H9 (cell line): ENCODE measurements around the gene GPATCH3. TPM values are rescaled to one million over a fixed set of nuclear protein-coding genes. Genes with fewer than 3 reads are reported as not detected.

Source experiments
- DNase-seq: peaks from one replicate; pipeline ENCODE4 v3.0.0-alpha.2; 2017
- H2AFZ ChIP-seq: one replicate; pipeline ENCODE4 v1.6.1; 2013; ENCODE audit warnings: mild to moderate bottlenecking, low read length, control low read depth, moderate library complexity
- H2AK5ac ChIP-seq: 2 replicates; pipeline ENCODE4 v1.6.1; 2013; ENCODE audit warnings: low read length, control low read depth, mixed read lengths; ENCODE audit not compliant: insufficient read length
- H2BK120ac ChIP-seq: one replicate; pipeline ENCODE4 v1.6.1; 2013; ENCODE audit warnings: low read depth, mild to moderate bottlenecking, low read length, control low read depth, inconsistent platforms; ENCODE audit not compliant: poor library complexity, severe bottlenecking
- H2BK12ac ChIP-seq: 2 replicates; pipeline ENCODE4 v1.6.1; 2013; ENCODE audit warnings: low read length, control low read depth, mixed read lengths, low read depth; ENCODE audit not compliant: insufficient read length
- H2BK15ac ChIP-seq: 2 replicates; pipeline ENCODE4 v1.6.1; 2013; ENCODE audit warnings: low read depth, low read length, control low read depth
- H2BK20ac ChIP-seq: one replicate; pipeline ENCODE4 v1.6.1; 2013; ENCODE audit warnings: low read depth, mild to moderate bottlenecking, low read length, control low read depth, inconsistent platforms; ENCODE audit not compliant: poor library complexity, severe bottlenecking
- H2BK5ac ChIP-seq: 2 replicates; pipeline ENCODE4 v1.6.1; 2013; ENCODE audit warnings: low read length, control low read depth, mixed read lengths; ENCODE audit not compliant: insufficient read length
- H3K14ac ChIP-seq: 2 replicates; pipeline ENCODE4 v1.6.1; 2013; ENCODE audit warnings: low read length, control low read depth; ENCODE audit not compliant: insufficient read depth
- H3K18ac ChIP-seq: 2 replicates; pipeline ENCODE4 v1.6.1; 2013; ENCODE audit warnings: low read depth, mild to moderate bottlenecking, mixed read lengths, low read length, control low read depth; ENCODE audit not compliant: insufficient read length
- H3K23ac ChIP-seq: 2 replicates; pipeline ENCODE4 v1.6.1; 2013; ENCODE audit warnings: low read length, control low read depth, mixed read lengths, low read depth; ENCODE audit not compliant: insufficient read length
- H3K23me2 ChIP-seq: 2 replicates; pipeline ENCODE4 v1.6.1; 2013; ENCODE audit warnings: low read depth, mild to moderate bottlenecking, mixed read lengths, low read length, control low read depth; ENCODE audit not compliant: insufficient read length, poor library complexity, severe bottlenecking
- H3K27ac ChIP-seq: 2 replicates; pipeline ENCODE4 v1.5.1; 2013; ENCODE audit warnings: low read length, control low read depth, mixed read lengths, low read depth; ENCODE audit not compliant: insufficient read length
- H3K27me3 ChIP-seq: 2 replicates; pipeline ENCODE4 v1.6.1; 2013; ENCODE audit warnings: low read length, control low read depth, inconsistent platforms; ENCODE audit not compliant: insufficient read depth
- H3K4ac ChIP-seq: 2 replicates; pipeline ENCODE4 v1.6.1; 2013; ENCODE audit warnings: low read depth, mild to moderate bottlenecking, control low read depth, inconsistent platforms, low read length, moderate library complexity
- H3K4me1 ChIP-seq: 2 replicates; pipeline ENCODE4 v1.6.1; 2013; ENCODE audit warnings: low read length, control low read depth, inconsistent platforms; ENCODE audit not compliant: insufficient read depth
- H3K4me2 ChIP-seq: 2 replicates; pipeline ENCODE4 v1.6.1; 2013; ENCODE audit warnings: low read length, control low read depth, mixed read lengths; ENCODE audit not compliant: insufficient read length, insufficient read depth
- H3K56ac ChIP-seq: 2 replicates; pipeline ENCODE4 v1.6.1; 2013; ENCODE audit warnings: low read depth, mild to moderate bottlenecking, mixed read lengths, low read length, control low read depth; ENCODE audit not compliant: insufficient read length
- H3K79me1 ChIP-seq: 2 replicates; pipeline ENCODE4 v1.6.1; 2013; ENCODE audit warnings: low read depth, mild to moderate bottlenecking, moderate library complexity, low read length, control low read depth, inconsistent platforms; ENCODE audit not compliant: insufficient read depth, poor library complexity, severe bottlenecking
- H3K79me2 ChIP-seq: 2 replicates; pipeline ENCODE4 v1.6.1; 2013; ENCODE audit warnings: low read length, control low read depth, inconsistent platforms; ENCODE audit not compliant: insufficient read depth
- H3K9ac ChIP-seq: 2 replicates; pipeline ENCODE4 v1.6.1; 2013; ENCODE audit warnings: low read length, control low read depth, mixed read lengths; ENCODE audit not compliant: insufficient read length; ENCODE audit errors: extremely low read depth
- H3K9me3 ChIP-seq: one replicate; pipeline ENCODE4 v1.6.1; 2013; ENCODE audit warnings: low read depth, low read length, inconsistent platforms; ENCODE audit not compliant: control insufficient read depth
- H3T11ph ChIP-seq: one replicate; pipeline ENCODE4 v1.6.1; 2013; ENCODE audit warnings: mild to moderate bottlenecking, low read length, control low read depth, inconsistent platforms
- H4K20me1 ChIP-seq: one replicate; pipeline ENCODE4 v1.6.1; 2013; ENCODE audit not compliant: control insufficient read depth, insufficient read length, insufficient read depth
- H4K5ac ChIP-seq: 2 replicates; pipeline ENCODE4 v1.6.1; 2013; ENCODE audit warnings: low read depth, mild to moderate bottlenecking, mixed read lengths, low read length, control low read depth; ENCODE audit not compliant: insufficient read length
- H4K8ac ChIP-seq: replicated peaks from 2 replicates; pipeline ENCODE4 v1.6.1; 2013; ENCODE audit warnings: low read length, control low read depth, mixed read lengths, low read depth; ENCODE audit not compliant: insufficient read length
- H4K91ac ChIP-seq: 2 replicates; pipeline ENCODE4 v1.6.1; 2013; ENCODE audit warnings: low read depth, mild to moderate bottlenecking, moderate library complexity, mixed read lengths, low read length, control low read depth; ENCODE audit not compliant: insufficient read length
- H3K27ac Mint-ChIP-seq, 3 experiments: 2 replicates in 2 of 3; 3 replicates in 1 of 3; pipeline ENCODE4 v1.8.0; 2020 to 2021; ENCODE audit warnings: mixed read lengths in 3 of 3, mild to moderate bottlenecking in 1 of 3, moderate library complexity in 1 of 3
- H3K27me3 Mint-ChIP-seq: 2 replicates; pipeline ENCODE4 v1.8.0; 2021; ENCODE audit warnings: low read depth, mild to moderate bottlenecking, moderate library complexity, mixed read lengths
- H3K36me3 Mint-ChIP-seq, 3 experiments: 2 replicates in 2 of 3; 3 replicates in 1 of 3; pipeline ENCODE4 v1.8.0; 2020 to 2021; ENCODE audit warnings: low read depth in 3 of 3, mixed read lengths in 3 of 3; ENCODE audit not compliant: insufficient read depth in 1 of 3
- H3K4me1 Mint-ChIP-seq, 2 experiments: 2 replicates each; pipeline ENCODE4 v1.8.0; 2020; ENCODE audit warnings: mixed read lengths in 2 of 2
- H3K4me3 Mint-ChIP-seq, 2 experiments: 2 replicates in 1 of 2; 3 replicates in 1 of 2; pipeline ENCODE4 v1.8.0; 2020 to 2021; ENCODE audit warnings: mild to moderate bottlenecking in 2 of 2, mixed read lengths in 2 of 2, moderate library complexity in 1 of 2
- H3K9me3 Mint-ChIP-seq, 2 experiments: 2 replicates in 1 of 2; 3 replicates in 1 of 2; pipeline ENCODE4 v1.8.0; 2020; ENCODE audit warnings: mild to moderate bottlenecking in 2 of 2, mixed read lengths in 2 of 2, moderate library complexity in 1 of 2
- WGBS: extraction: QIAGEN DNeasy Blood & Tissue Kit; methylation state at CpG from one replicate; pipeline ENCODE4 v1.1.7; 2013; ENCODE audit warnings: missing lambda C conversion rate, low lambda C conversion rate, mixed read lengths; ENCODE audit not compliant: insufficient read length; ENCODE audit errors: extremely low coverage; 5-methylcytosine and 5-hydroxymethylcytosine counted together
- total RNA-seq: library from RNA; stranded (reverse); gene quantifications from 2 replicates; pipeline ENCODE4 v1.2.1, GENCODE V29; 2021
- TF ChIP-seq, protein P1 (sequence below): fragments of 200-600 bp; sonication (generic); conservative IDR thresholded peaks from 3 replicates; pipeline ENCODE4 v1.8.0; 2021; ENCODE audit warnings: antibody characterized with exemption, mild to moderate bottlenecking

GPATCH3 gene
- total RNA-seq, 1 experiment from 2014 or later: 19.4 TPM

DNA sequence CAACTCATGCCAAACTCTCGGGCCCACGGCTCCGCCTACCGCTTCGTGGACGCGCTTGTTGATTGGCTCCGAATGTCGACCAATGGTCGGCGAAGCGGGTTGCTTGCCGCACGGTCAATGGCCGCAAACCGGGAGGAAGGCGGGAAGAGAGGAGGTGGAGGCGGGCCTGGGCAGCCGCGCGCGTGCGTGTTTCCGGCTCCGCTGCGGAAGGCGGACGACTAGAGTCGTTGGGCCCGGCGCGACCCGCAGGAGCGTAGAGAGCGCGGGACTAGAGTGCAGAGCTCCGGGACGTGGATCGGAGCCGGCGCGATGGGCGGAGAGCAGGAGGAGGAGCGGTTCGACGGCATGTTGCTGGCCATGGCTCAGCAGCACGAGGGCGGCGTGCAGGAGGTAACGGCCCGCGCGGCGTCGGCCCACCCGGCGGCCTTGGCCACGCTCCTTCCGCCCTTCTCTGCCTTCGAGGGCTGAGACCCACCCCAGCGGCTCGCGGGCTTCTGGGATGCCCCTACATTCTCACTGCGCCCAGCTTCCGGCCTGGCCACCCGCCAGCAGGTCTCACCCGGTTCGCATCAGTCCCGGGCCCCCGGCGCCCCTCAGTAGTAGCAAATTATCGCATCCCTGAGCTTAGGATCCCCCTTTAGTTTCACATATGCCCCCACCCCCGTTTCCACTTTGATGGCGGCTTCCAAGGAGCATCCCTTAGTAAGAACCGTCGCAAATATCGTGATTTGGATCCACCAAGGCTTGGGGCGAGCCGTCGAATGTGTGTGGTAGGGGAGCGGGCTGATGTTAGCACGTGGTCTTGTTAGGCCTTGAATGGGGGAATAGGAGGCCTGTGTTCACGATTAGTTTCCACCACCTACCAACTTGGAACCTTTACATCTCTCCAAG lies 21.5 kb upstream of the GPATCH3 start, which contains the start of gene NUDC:
NUDC (plus strand) TSS at position 204 of the 891 bp plus-strand sequence; CDS start at position 310, 106 bp downstream.
- Histone ChIP-seq H2AFZ (no peak within 1 kb of the TSS), H3K4me2 (peak within 1 kb of the TSS; percentile 94), H3K14ac (peak within 1 kb of the TSS; percentile 91), H3K9me3 (no peaks in the 10 kb centered on the region), H3K23ac (no peak within 1 kb of the TSS), H3K4me1 (peaks cover 3% of the 10 kb centered on the region; the same call in 1 of the 2 replicates), H3K18ac (peak within 1 kb of the TSS; percentile 80), H3K23me2 (peaks cover 7% of the 10 kb centered on the region), H2BK15ac (no peak within 1 kb of the TSS), H3K79me1 (peaks cover 13% of the 10 kb centered on the region), H3K56ac (no peak within 1 kb of the TSS), H3T11ph (no peak within 1 kb of the TSS), H2BK20ac (no peak within 1 kb of the TSS), H3K9ac (peak within 1 kb of the TSS; percentile 83), H2AK5ac (no peak within 1 kb of the TSS), H2BK5ac (no peak within 1 kb of the TSS), H3K4ac (peak within 1 kb of the TSS; percentile 78; the same call in 1 of the 2 replicates), H3K27ac (no peak within 1 kb of the TSS), H3K79me2 (peaks cover 15% of the 10 kb centered on the region; the same call in 1 of the 2 replicates), H4K20me1 (no peaks in the 10 kb centered on the region), H4K5ac (no peak within 1 kb of the TSS), H2BK12ac (no peak within 1 kb of the TSS), H2BK120ac (no peak within 1 kb of the TSS), H4K91ac (no peak within 1 kb of the TSS), H4K8ac (no peak within 1 kb of the TSS), H3K27me3 (no peaks in the 10 kb centered on the region)
- peak within 1 kb of the TSS; percentile 93 to 96 for H3K4me3 Mint-ChIP-seq
- H3K27me3 Mint-ChIP-seq: peaks cover 3% of the 10 kb centered on the region; the same call in 1 of the 2 replicates
- DNase-seq: peak; percentile 96
- WGBS: no CpG with 5 or more reads among the region's 83 CpGs
- H3K4me1 Mint-ChIP-seq: peaks cover 18% of the 10 kb centered on the region in 2 experiments
- H3K27ac Mint-ChIP-seq: peak within 1 kb of the TSS; percentile 94 to 98 (median 98); a peak in 6 of 7 replicates
- TF ChIP-seq, protein P1, sequence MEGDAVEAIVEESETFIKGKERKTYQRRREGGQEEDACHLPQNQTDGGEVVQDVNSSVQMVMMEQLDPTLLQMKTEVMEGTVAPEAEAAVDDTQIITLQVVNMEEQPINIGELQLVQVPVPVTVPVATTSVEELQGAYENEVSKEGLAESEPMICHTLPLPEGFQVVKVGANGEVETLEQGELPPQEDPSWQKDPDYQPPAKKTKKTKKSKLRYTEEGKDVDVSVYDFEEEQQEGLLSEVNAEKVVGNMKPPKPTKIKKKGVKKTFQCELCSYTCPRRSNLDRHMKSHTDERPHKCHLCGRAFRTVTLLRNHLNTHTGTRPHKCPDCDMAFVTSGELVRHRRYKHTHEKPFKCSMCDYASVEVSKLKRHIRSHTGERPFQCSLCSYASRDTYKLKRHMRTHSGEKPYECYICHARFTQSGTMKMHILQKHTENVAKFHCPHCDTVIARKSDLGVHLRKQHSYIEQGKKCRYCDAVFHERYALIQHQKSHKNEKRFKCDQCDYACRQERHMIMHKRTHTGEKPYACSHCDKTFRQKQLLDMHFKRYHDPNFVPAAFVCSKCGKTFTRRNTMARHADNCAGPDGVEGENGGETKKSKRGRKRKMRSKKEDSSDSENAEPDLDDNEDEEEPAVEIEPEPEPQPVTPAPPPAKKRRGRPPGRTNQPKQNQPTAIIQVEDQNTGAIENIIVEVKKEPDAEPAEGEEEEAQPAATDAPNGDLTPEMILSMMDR: no peak
- H3K36me3 Mint-ChIP-seq: peaks cover 19 to 36% (median 30%) of the 10 kb centered on the region in 3 experiments; a peak in 6 of 7 replicates
- H3K9me3 Mint-ChIP-seq: peaks cover 0 to 2% of the 10 kb centered on the region in 2 experiments; a peak in 1 of 5 replicates
